Choroid plexus epithelial cell (primary cell): Measurements from ENCODE around the gene EXOC6B.

Source experiments
- DNase-seq: peaks from one replicate; pipeline ENCODE4 v3.0.0-alpha.2; 2010; ENCODE audit warnings: low read depth
- H3K4me3 ChIP-seq: 2 replicates; pipeline ENCODE4 v1.5.1; 2011; ENCODE audit warnings: low read depth, mild to moderate bottlenecking, control low read depth, low read length, moderate library complexity
- TF ChIP-seq, protein P1 (sequence below): conservative IDR thresholded peaks from 2 replicates; pipeline ENCODE4 v1.5.1; 2011; ENCODE audit warnings: low read depth, mild to moderate bottlenecking, control low read depth, inconsistent platforms, low read length, moderate library complexity

EXOC6B gene

DNA sequence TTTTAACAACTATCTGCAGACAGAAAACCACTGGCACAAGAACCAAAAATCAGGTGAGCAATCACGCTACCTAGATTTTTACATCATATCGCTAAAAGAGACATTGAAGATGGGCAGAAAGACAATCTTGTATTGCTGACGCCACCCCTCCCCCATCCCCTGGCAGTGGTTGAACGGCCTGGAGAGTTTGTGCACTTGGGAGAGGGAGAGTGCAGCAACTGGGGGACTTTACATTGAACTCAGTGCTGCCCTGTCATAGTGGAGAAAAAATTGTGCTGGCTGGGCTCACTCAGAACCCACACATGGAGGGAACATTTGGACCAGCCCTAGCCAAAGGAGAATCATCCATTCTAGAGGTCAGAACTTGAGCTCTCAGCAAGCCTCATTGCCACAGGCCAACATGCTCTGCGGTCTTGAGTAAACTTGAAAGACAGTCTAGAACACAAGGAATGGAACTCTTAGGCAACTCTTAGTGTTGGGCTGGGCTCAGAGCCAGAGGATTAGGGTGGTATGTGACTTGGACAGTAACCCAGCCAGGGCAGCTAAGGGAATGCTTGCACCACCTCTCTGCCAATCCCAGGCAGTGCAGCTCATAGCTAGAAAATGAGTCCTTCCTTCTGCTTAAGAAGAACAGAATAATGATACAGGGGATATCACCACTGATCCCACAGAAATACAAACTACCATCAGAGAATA is 458.2 kb downstream of the EXOC6B start:
- TF ChIP-seq, protein P1, sequence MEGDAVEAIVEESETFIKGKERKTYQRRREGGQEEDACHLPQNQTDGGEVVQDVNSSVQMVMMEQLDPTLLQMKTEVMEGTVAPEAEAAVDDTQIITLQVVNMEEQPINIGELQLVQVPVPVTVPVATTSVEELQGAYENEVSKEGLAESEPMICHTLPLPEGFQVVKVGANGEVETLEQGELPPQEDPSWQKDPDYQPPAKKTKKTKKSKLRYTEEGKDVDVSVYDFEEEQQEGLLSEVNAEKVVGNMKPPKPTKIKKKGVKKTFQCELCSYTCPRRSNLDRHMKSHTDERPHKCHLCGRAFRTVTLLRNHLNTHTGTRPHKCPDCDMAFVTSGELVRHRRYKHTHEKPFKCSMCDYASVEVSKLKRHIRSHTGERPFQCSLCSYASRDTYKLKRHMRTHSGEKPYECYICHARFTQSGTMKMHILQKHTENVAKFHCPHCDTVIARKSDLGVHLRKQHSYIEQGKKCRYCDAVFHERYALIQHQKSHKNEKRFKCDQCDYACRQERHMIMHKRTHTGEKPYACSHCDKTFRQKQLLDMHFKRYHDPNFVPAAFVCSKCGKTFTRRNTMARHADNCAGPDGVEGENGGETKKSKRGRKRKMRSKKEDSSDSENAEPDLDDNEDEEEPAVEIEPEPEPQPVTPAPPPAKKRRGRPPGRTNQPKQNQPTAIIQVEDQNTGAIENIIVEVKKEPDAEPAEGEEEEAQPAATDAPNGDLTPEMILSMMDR = peak; percentile 73
- H3K4me3 ChIP-seq = no peak overlapping the region
- peak; percentile 98 for DNase-seq

DNA sequence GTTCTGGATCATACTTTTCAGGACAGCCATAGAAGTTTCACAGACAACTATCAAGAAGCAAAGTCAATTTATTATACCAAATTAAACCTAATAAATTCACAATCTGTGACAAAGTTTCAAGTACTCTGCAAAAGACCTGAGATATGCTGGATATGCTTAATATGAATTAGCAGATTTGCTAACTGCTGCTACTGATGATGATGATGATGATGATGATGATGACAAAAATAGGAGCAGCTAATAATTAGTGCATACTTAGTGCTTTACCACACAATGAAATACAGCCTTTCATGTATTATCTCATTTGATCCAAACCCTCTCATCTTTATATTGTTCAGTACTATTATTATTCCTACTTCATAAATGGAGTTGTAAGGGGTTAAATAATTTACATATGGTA is 462.4 kb downstream of the EXOC6B start:
- TF ChIP-seq, protein P1 = no peak
- DNase-seq = no peak
- H3K4me3 ChIP-seq = no peak overlapping the region

DNA sequence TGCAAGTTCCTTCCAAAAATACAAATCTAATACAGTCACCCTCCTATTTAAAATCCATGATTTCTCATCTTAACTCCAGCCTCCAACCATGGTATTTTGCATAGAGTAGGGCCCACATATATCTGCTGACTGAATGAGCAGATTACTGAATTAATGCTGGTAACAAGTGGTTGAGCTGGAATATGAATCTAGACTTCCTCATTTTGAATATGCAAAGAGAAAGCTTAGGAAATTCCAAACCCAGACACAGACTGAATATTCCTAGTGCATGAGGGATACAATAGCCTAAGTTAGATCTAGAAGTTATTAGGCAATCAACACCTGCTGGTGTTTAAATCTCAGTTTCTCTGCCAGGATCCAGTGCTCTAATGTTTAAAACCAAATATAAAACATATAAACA is 463.1 kb downstream of the EXOC6B start:
- no peak overlapping the region for H3K4me3 ChIP-seq
- TF ChIP-seq, protein P1 = no peak
- DNase-seq = no peak

DNA sequence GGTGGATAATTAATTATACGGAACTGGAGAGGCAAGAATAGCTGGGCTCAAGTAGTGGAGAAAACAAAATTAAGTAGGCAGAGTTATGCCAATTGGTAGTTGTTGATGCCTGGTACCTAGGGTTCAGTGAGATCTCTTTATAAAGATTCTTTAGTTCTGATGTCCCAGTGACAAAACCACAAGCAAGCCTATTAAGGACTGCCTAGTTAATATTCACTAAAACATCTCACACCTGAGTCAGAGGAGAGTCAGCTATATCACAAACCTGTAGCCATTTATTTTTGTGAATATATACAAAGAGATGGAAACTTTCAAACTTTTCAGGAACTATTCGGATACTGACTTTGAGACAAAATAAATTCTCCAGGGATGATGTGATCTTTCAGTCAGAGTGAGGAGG is 464.3 kb downstream of the EXOC6B start:
- no peak for DNase-seq

DNA sequence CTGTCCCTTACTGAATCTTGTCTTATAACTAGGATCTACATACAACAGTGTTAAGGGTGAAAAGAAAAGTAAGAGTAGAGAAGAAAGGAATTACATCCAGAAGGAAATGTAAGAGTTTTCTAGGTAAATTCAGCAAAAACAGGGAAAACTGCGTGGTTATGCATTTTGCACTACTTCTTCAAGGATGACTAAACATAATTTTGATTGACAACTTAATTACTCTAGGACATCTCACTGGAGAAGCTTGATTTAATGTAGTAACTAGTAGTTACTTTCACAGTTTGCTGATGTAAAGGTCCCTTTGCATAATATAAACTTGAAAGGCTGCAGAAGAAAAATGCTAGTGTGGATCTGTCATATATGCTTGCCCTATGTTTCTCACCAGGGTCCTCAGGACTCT is 464.8 kb downstream of the EXOC6B start:
- H3K4me3 ChIP-seq = no peak overlapping the region
- no peak for DNase-seq
- TF ChIP-seq, protein P1 = no peak

More for the DNA sequence above, 464.3 kb downstream of the EXOC6B start:
- TF ChIP-seq, protein P1 = no peak
- H3K4me3 ChIP-seq = no peak overlapping the region

DNA sequence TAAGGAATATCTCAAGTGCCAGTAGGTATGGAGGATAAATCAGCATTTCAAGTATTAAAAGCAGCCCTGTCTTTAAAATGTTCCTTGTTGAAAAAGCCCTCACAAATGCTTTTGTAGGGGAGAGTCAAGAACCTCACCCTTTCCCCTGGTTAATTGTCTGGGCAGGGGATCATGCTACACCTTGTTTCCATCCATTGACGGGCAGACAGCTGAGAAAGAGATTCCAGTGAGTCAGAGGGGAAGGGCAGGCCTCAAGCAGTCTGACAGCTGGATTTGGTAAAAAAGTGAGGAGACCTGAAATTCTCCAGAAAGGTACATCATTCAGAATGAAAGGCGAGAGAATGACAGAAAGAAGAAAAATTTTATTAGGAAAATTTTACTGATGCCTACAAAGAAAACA is 475.0 kb downstream of the EXOC6B start:
- peak; percentile 8 for DNase-seq
- no peak overlapping the region for H3K4me3 ChIP-seq
- TF ChIP-seq, protein P1 = no peak

DNA sequence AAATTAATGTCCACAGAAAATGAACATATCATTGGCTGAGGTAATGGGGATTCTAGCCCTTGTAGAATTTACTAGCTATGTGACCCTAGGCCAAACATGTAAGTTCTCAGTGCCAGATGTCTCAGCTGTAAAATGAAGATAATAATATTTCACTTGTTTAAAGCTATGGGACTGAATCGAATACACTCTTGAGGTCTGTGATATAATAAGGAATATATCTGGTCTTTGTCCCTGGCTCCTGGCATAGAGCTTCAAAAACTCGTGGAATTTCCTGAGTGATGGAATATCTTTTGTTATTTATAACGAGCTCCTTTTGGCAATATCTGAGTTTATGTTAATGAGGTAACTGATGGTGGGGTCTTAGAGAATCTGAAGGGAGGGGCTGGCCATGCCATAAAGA is 476.8 kb downstream of the EXOC6B start:
- no peak overlapping the region for H3K4me3 ChIP-seq
- DNase-seq = no peak

More for the DNA sequence above, 476.8 kb downstream of the EXOC6B start:
- TF ChIP-seq, protein P1 = no peak
